B cell (primary cell): Measurements from ENCODE around the gene IQCC. TPM values are rescaled to one million over a fixed set of nuclear protein-coding genes. Genes with fewer than 3 reads are reported as not detected.

Experiments used
- ATAC-seq: fragments of 200-7000 bp; cut with Tn5 transposase; one replicate; pipeline ENCODE4 v1.10.0; 2021; ENCODE audit warnings: low read depth, mild to moderate bottlenecking, moderate number of reproducible peaks, moderate library complexity
- CTCF ChIA-PET: fragments of 350-600 bp; sonication (Branson Sonifier 250); formaldehyde crosslinking; loops from one replicate; lab custom pipeline; 2021; ENCODE audit warnings: antibody characterized with exemption, inconsistent platforms; lab: Charles Lee
- POLR2A ChIA-PET: fragments of 350-600 bp; sonication (Branson Sonifier 250); formaldehyde crosslinking; loops from one replicate; lab custom pipeline; 2021; ENCODE audit warnings: antibody characterized with exemption; lab: Charles Lee
- DNase-seq: peaks from one replicate; pipeline ENCODE4 v3.0.0; 2013
- H2AFZ ChIP-seq: 2 replicates; pipeline ENCODE4 v1.6.1; 2012; ENCODE audit warnings: mild to moderate bottlenecking, low read depth, low read length; ENCODE audit not compliant: insufficient read depth, poor library complexity, severe bottlenecking
- H3K27ac ChIP-seq, 2 donors: 1 replicate in 1 of 2; 2 replicates in 1 of 2; pipeline ENCODE4 v1.5.1; 2012 to 2013; ENCODE audit warnings: low read length in 2 of 2, mild to moderate bottlenecking in 2 of 2, moderate library complexity in 1 of 2
- H3K27me3 ChIP-seq, 4 experiments: fragments of 200-600 bp in 1 of 4; sonication (generic) in 1 of 4; replicated peaks in 1 of 4; 1 replicate in 2 of 4; 2 replicates in 2 of 4; pipeline versions ENCODE4 v1.6.1 to v1.7.0; 2013 to 2016; ENCODE audit warnings: low read length in 3 of 4, mild to moderate bottlenecking in 2 of 4, mixed read lengths in 1 of 4, moderate library complexity in 1 of 4; ENCODE audit not compliant: insufficient read depth in 4 of 4, control insufficient read depth in 3 of 4; ENCODE audit errors: control extremely low read depth in 1 of 4
- H3K36me3 ChIP-seq, 2 experiments: replicated peaks in 1 of 2; 1 replicate in 1 of 2; 2 replicates in 1 of 2; pipeline versions ENCODE4 v1.6.1 to v1.7.1; 2013; ENCODE audit warnings: low read length in 1 of 2; ENCODE audit not compliant: insufficient read depth in 2 of 2, control insufficient read depth in 1 of 2; ENCODE audit errors: control extremely low read depth in 1 of 2, extremely low read depth in 1 of 2
- H3K4me1 ChIP-seq, 2 donors: fragments of 200-600 bp in 1 of 2; sonication (generic) in 1 of 2; 1 replicate in 1 of 2; 2 replicates in 1 of 2; pipeline versions ENCODE4 v1.5.1 to v1.6.1; 2013 to 2017; ENCODE audit warnings: low read length in 2 of 2; ENCODE audit not compliant: control insufficient read depth in 2 of 2, insufficient read depth in 2 of 2
- H3K4me2 ChIP-seq: replicated peaks from 2 replicates; pipeline ENCODE3; 2012; ENCODE audit warnings: mild to moderate bottlenecking, low read depth, low read length; ENCODE audit not compliant: poor library complexity, severe bottlenecking
- H3K4me3 ChIP-seq, 5 experiments: fragments of 200-600 bp in 1 of 5; sonication (generic) in 1 of 5; 1 replicate in 3 of 5; 2 replicates in 2 of 5; pipeline versions ENCODE4 v1.5.1 to v1.7.0; 2011 to 2016; ENCODE audit warnings: low read length in 4 of 5, mild to moderate bottlenecking in 4 of 5, low read depth in 2 of 5, control low read depth in 1 of 5, moderate library complexity in 1 of 5; ENCODE audit not compliant: insufficient read depth in 1 of 5; ENCODE audit errors: control extremely low read depth in 1 of 5, extremely low read depth in 1 of 5
- H3K79me2 ChIP-seq: fragments of 200-600 bp; sonication (generic); one replicate; pipeline ENCODE4 v1.6.0; 2016; ENCODE audit warnings: low read length; ENCODE audit not compliant: control insufficient read depth, insufficient read depth
- H3K9ac ChIP-seq: fragments of 200-600 bp; sonication (generic); 2 replicates; pipeline ENCODE4 v1.6.1; 2017; ENCODE audit warnings: mild to moderate bottlenecking, low read length, moderate library complexity
- H3K9me3 ChIP-seq, 3 donors: one replicate each; pipeline versions ENCODE4 v1.6.1 to v1.7.1; 2013; ENCODE audit warnings: low read length in 2 of 3; ENCODE audit not compliant: control insufficient read depth in 2 of 3, insufficient read depth in 1 of 3; ENCODE audit errors: control extremely low read depth in 1 of 3
- H4K20me1 ChIP-seq: 2 replicates; pipeline ENCODE4 v1.6.0; 2012; ENCODE audit warnings: mild to moderate bottlenecking, low read length; ENCODE audit not compliant: insufficient read depth, control insufficient read depth, poor library complexity, severe bottlenecking
- H3K27ac Mint-ChIP-seq: one replicate; pipeline ENCODE4 v1.8.0; 2021; ENCODE audit warnings: mixed read lengths
- H3K27me3 Mint-ChIP-seq: one replicate; pipeline ENCODE4 v1.8.0; 2021; ENCODE audit warnings: mixed read lengths
- H3K4me1 Mint-ChIP-seq: one replicate; pipeline ENCODE4 v1.8.0; 2021; ENCODE audit warnings: mixed read lengths
- H3K4me3 Mint-ChIP-seq: one replicate; pipeline ENCODE4 v1.8.0; 2021; ENCODE audit warnings: mixed read lengths
- H3K9me3 Mint-ChIP-seq: one replicate; pipeline ENCODE4 v1.8.0; 2022; ENCODE audit warnings: mixed read lengths; ENCODE audit not compliant: insufficient read depth
- CTCF ChIP-seq: fragments of 200-600 bp; IDR thresholded peaks from one replicate; pipeline ENCODE4 v1.8.0; 2022; ENCODE audit warnings: antibody characterized with exemption, mild to moderate bottlenecking
- EZH2 ChIP-seq: IDR thresholded peaks from 2 replicates; pipeline ENCODE4 v1.6.1; 2012; ENCODE audit warnings: borderline replicate concordance, low read depth, mild to moderate bottlenecking, moderate library complexity, low read length; ENCODE audit not compliant: insufficient read depth, poor library complexity, severe bottlenecking
- WGBS: methylation state at CpG from one replicate; pipeline ENCODE4 v1.1.5; 2013; ENCODE audit warnings: missing lambda C conversion rate; ENCODE audit not compliant: insufficient coverage; 5-methylcytosine and 5-hydroxymethylcytosine counted together
- intact Hi-C: fragments of 100-400 bp; cut with micrococcal nuclease; formaldehyde crosslinking; loops from one replicate; pipeline ENCODE4 v1.10.0; 2022
- polyA plus RNA-seq: library from polyadenylated mRNA; depleted of rRNA; stranded (reverse); fragments of >200 nt; gene quantifications from 2 replicates; pipeline ENCODE4 v1.2.3, GENCODE V29; 2012
- total RNA-seq, 2 donors: library from RNA; stranded (reverse); fragments of 120-200 nt in 1 of 2; gene quantifications; 1 replicate in 1 of 2; 2 replicates in 1 of 2; pipeline versions ENCODE4 v1.2.3 to v1.2.4, GENCODE V29; 2013 to 2022

IQCC gene
- total and polyA plus RNA-seq, 2 donors (not counting 1 experiment from before 2014, with no cell fraction given) = 2.0 to 2.1 TPM

GRCh38 chr1:32199043-32199716, 6.3 kb upstream of the IQCC start:
- WGBS = 95% methylated on average over 2 of the region's 4 CpGs
- intact Hi-C loops = no loop called here

More at GRCh38 chr1:32199043-32199716, 6.3 kb upstream of the IQCC start:
- Mint-ChIP-seq H3K27me3 (no peaks in the 10 kb centered on the region), H3K4me3 (no peak overlapping the region), H3K4me1 (peaks cover 24% of the 10 kb centered on the region), H3K9me3 (no peaks in the 10 kb centered on the region), H3K27ac (no peak overlapping the region)
- DNase-seq (no peak), ATAC-seq (no peak)
- Histone ChIP-seq H3K27ac (peak overlapping the region in 1 of 2 donors; percentile 88), H3K9ac (no peak overlapping the region), H3K79me2 (no peaks in the 10 kb centered on the region), H3K27me3 (no peaks in the 10 kb centered on the region), H3K4me3 (no peak overlapping the region), H3K4me1 (peaks cover 12 to 29% of the 10 kb centered on the region in 2 donors), H2AFZ (no peak overlapping the region), H3K4me2 (no peak overlapping the region), H3K36me3 (peaks cover 2 to 28% of the 10 kb centered on the region in 2 experiments), H4K20me1 (no peaks in the 10 kb centered on the region), H3K9me3 (no peaks in the 10 kb centered on the region)
- ChIA-PET CTCF (interaction anchor here (1.0 to 3.9 kb wide), 3 partner anchors 17 to 39 kb away, joined by 3 to 20 read pairs (median 3); partner anchors contain the start of gene TXLNA), POLR2A (interaction anchor here (1.2 kb wide), 1 partner anchor 91 kb away, joined by 4 read pairs; the partner anchor contains the start of gene KPNA6)
- TF ChIP-seq EZH2 (no peak), CTCF (no peak)
